Panc1 (cell line): ENCODE results near the gene CDCA3. TPM values are rescaled to one million over a fixed set of nuclear protein-coding genes. Genes with fewer than 3 reads are reported as not detected.

Source experiments
- ATAC-seq: fragments of 200-7000 bp; cut with Tn5 transposase; 2 replicates; pipeline ENCODE4 v1.9.1; 2020; ENCODE audit warnings: mild to moderate bottlenecking, moderate library complexity
- BruUV-seq: library from RNA; stranded (reverse); fragments of 400-500 nt; replicated peaks from 2 replicates; lab custom pipeline; 2021; lab: Mats Ljungman, UMichigan
- CTCF ChIA-PET: fragments of 300-600 bp; sonication (Branson Sonifier 250); formaldehyde crosslinking; loops from one replicate; lab custom pipeline; 2022; ENCODE audit warnings: antibody characterized with exemption; lab: Charles Lee
- POLR2A ChIA-PET: fragments of 300-600 bp; sonication (Branson Sonifier 250); formaldehyde crosslinking; loops from one replicate; lab custom pipeline; 2022; ENCODE audit warnings: antibody characterized with exemption; lab: Charles Lee
- DNase-seq: peaks from one replicate; pipeline ENCODE4 v3.0.0-alpha.2; 2010; ENCODE audit warnings: low read depth, low spot score
- H3K27ac ChIP-seq: 2 replicates; pipeline ENCODE4 v1.5.1; 2011; ENCODE audit warnings: mild to moderate bottlenecking, low read length, inconsistent platforms
- H3K27me3 ChIP-seq: fragments of 200-500 bp; sonication (Bioruptor generic); 2 replicates; pipeline ENCODE4 v1.6.0; 2014; ENCODE audit warnings: low read length, inconsistent platforms; ENCODE audit not compliant: control insufficient read depth, insufficient read depth
- H3K36me3 ChIP-seq: fragments of 200-500 bp; sonication (Bioruptor generic); 2 replicates; pipeline ENCODE4 v1.5.1; 2014; ENCODE audit warnings: inconsistent platforms, mild to moderate bottlenecking, low read length, moderate library complexity; ENCODE audit not compliant: control insufficient read depth, insufficient read depth
- H3K4me1 ChIP-seq: 2 replicates; pipeline ENCODE4 v1.5.1; 2011; ENCODE audit warnings: inconsistent platforms, mild to moderate bottlenecking, low read length, moderate library complexity; ENCODE audit not compliant: control insufficient read depth, insufficient read depth
- H3K4me3 ChIP-seq, 2 experiments: 2 replicates each; pipeline ENCODE4 v1.5.1; 2011 to 2012; ENCODE audit warnings: low read depth in 2 of 2, low read length in 2 of 2, mild to moderate bottlenecking in 2 of 2, inconsistent platforms in 1 of 2, moderate library complexity in 1 of 2
- H3K9me3 ChIP-seq: fragments of 200-500 bp; sonication (Bioruptor generic); 2 replicates; pipeline ENCODE4 v1.5.1; 2014; ENCODE audit warnings: low read depth, mild to moderate bottlenecking, inconsistent platforms, low read length, moderate library complexity; ENCODE audit not compliant: control insufficient read depth, insufficient read depth
- POLR2AphosphoS5 ChIP-seq: IDR thresholded peaks from 2 replicates; pipeline ENCODE4 v1.6.1; 2012; ENCODE audit warnings: mild to moderate bottlenecking, low read depth, low read length, moderate library complexity
- REST ChIP-seq, 2 experiments: IDR thresholded peaks; 2 replicates each; pipeline ENCODE4 v1.6.1; 2011 to 2012; ENCODE audit warnings: low read depth in 2 of 2, control low read depth in 1 of 2, low read length in 1 of 2, mild to moderate bottlenecking in 1 of 2, moderate library complexity in 1 of 2; ENCODE audit not compliant: insufficient read depth in 1 of 2
- SIN3A ChIP-seq: IDR thresholded peaks from 2 replicates; pipeline ENCODE4 v1.6.1; 2012; ENCODE audit warnings: low read depth, mild to moderate bottlenecking, low read length, moderate library complexity, borderline replicate concordance; ENCODE audit not compliant: insufficient read depth
- TCF7L2 ChIP-seq: IDR thresholded peaks from 2 replicates; pipeline ENCODE4 v1.6.1; 2011; ENCODE audit warnings: mild to moderate bottlenecking, low read depth, low read length, inconsistent platforms
- in situ Hi-C: cut with HindIII; loops from 2 replicates; pipeline ENCODE4 v1.10.0; 2016; ENCODE audit warnings: low sequenced_read_pairs, low pct_unique_long_range_greater_than_20kb
- intact Hi-C: fragments of 100-400 bp; cut with micrococcal nuclease; formaldehyde crosslinking; loops from one replicate; pipeline ENCODE4 v1.10.0; 2022; ENCODE audit not compliant: unreplicated experiment
- total RNA-seq: library from RNA; stranded (reverse); gene quantifications from one replicate; pipeline ENCODE4 v1.2.1, GENCODE V29; 2021; ENCODE audit not compliant: unreplicated experiment
- TF ChIP-seq, protein P1 (sequence below): fragments of 450-650 bp; IDR thresholded peaks from 2 replicates; pipeline ENCODE4 v1.5.1; 2017; ENCODE audit warnings: mild to moderate bottlenecking

The CDCA3 gene
- total RNA-seq, 1 experiment from 2014 or later, result 59.0 TPM

GRCh38 chr12:6840761-6841515 is 10.1 kb downstream of the CDCA3 start, which contains the start of gene GNB3:
TSS of gene GNB3 (plus strand) at chr12:6840925. CDS start at chr12:6841288, 363 bp downstream.
- Histone ChIP-seq H3K4me1 (no peaks in the 10 kb centered on the region; the same call in 1 of the 2 replicates), H3K4me3 (no peak within 1 kb of the TSS), H3K27ac (no peak within 1 kb of the TSS), H3K27me3 (no peaks in the 10 kb centered on the region), H3K9me3 (no peaks in the 10 kb centered on the region), H3K36me3 (no peaks in the 10 kb centered on the region)
- CTCF ChIA-PET, result no interaction called here
- ATAC-seq (no peak), DNase-seq (no peak)
- intact Hi-C loops, result no loop called here
- in situ Hi-C loops, result no loop called here
- TF ChIP-seq SIN3A, result no peak
- TF ChIP-seq, protein P1, sequence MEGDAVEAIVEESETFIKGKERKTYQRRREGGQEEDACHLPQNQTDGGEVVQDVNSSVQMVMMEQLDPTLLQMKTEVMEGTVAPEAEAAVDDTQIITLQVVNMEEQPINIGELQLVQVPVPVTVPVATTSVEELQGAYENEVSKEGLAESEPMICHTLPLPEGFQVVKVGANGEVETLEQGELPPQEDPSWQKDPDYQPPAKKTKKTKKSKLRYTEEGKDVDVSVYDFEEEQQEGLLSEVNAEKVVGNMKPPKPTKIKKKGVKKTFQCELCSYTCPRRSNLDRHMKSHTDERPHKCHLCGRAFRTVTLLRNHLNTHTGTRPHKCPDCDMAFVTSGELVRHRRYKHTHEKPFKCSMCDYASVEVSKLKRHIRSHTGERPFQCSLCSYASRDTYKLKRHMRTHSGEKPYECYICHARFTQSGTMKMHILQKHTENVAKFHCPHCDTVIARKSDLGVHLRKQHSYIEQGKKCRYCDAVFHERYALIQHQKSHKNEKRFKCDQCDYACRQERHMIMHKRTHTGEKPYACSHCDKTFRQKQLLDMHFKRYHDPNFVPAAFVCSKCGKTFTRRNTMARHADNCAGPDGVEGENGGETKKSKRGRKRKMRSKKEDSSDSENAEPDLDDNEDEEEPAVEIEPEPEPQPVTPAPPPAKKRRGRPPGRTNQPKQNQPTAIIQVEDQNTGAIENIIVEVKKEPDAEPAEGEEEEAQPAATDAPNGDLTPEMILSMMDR, result no peak
- no TSS peak for BruUV-seq
- POLR2A ChIA-PET, result no interaction called here

DNA sequence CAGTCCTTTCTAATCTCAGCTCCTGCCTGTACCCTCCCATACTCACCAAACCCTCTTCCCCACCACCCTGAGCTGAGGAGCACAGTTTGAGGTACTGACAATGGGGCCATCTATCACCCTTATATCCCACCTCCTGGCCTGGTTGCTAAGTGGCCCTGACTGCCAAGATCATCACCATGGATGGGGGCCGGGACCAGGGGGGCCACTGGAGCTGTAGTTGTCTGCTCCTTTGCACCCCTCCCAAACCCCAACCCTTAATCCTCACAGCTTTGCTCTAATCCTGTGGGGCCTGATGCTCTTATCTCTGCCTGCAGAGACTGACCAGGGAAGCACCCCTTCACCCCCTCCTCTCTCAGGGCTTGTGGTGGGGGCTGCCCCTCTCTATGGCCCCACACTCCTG is 10.8 kb downstream of the CDCA3 start:
- DNase-seq, result no peak
- TF ChIP-seq SIN3A (no peak), REST (IDR thresholded peaks at IDR 0.05; ENCODE audit: insufficient read depth in 1 of 2, low read depth in 2 of 2, low read length in 1 of 2) (no peak), POLR2AphosphoS5 (no peak), TCF7L2 (no peak)
- TF ChIP-seq, protein P1, result no peak
- ATAC-seq, result no peak
- no peaks in the 10 kb centered on the region for H3K9me3 ChIP-seq
- BruUV-seq, result no TSS peak
- intact Hi-C loops (no loop called here), in situ Hi-C loops (no loop called here)
- H3K4me1 ChIP-seq, result no peaks in the 10 kb centered on the region; the same call in 1 of the 2 replicates
- H3K27ac ChIP-seq, result no peak overlapping the region
- no peaks in the 10 kb centered on the region for H3K27me3 ChIP-seq
- CTCF ChIA-PET, result no interaction called here
- H3K4me3 ChIP-seq, result no peak overlapping the region
- no peaks in the 10 kb centered on the region for H3K36me3 ChIP-seq
- POLR2A ChIA-PET, result no interaction called here
